Stimulated activated CD4-positive, alpha-beta T cell treated with anti-CD3 and anti-CD28 coated beads, Interleukin-15, amount 100 ng/mL, for 24 hours (primary cell): Measurements from ENCODE around the gene CACTIN.
"Not testable (repeated sequence)": the region's sequence is repeated elsewhere in the genome, so short reads cannot be mapped to it uniquely, and the experiment has no call there.

Experiments used
- DNase-seq: peaks from one replicate; pipeline ENCODE4 v3.0.0-alpha.2; 2020

The CACTIN gene

GRCh38 chr19:3661284-3662238 lies 35.0 kb upstream of the CACTIN start:
- DNase-seq: no peak

GRCh38 chr19:3660493-3661219 lies 34.1 kb upstream of the CACTIN start:
- no peak for DNase-seq

- no peak for DNase-seq
These were observed 33.1 kb upstream of the CACTIN start for GRCh38 chr19:3659746-3660112.

- no peak for DNase-seq
These were observed 32.5 kb upstream of the CACTIN start for GRCh38 chr19:3658870-3659745.

GRCh38 chr19:3658004-3658869 lies 31.6 kb upstream of the CACTIN start:
- no peak for DNase-seq

- no peak for DNase-seq
These were observed 30.8 kb upstream of the CACTIN start for GRCh38 chr19:3657395-3657769.

GRCh38 chr19:3656747-3657394 lies 30.3 kb upstream of the CACTIN start:
- DNase-seq: no peak

GRCh38 chr19:3656073-3656746 lies 29.6 kb upstream of the CACTIN start:
- DNase-seq: no peak

GRCh38 chr19:3655402-3656072 lies 28.9 kb upstream of the CACTIN start:
- no peak for DNase-seq

- no peak for DNase-seq
These were observed 27.4 kb upstream of the CACTIN start for GRCh38 chr19:3653865-3654513.

GRCh38 chr19:3653081-3653795 lies 26.6 kb upstream of the CACTIN start:
- no peak for DNase-seq

- DNase-seq: no peak
These were observed 25.8 kb upstream of the CACTIN start for GRCh38 chr19:3652422-3652821.

- no peak for DNase-seq
These were observed 25.1 kb upstream of the CACTIN start for GRCh38 chr19:3651684-3652083.

GRCh38 chr19:3649888-3650287 lies 23.3 kb upstream of the CACTIN start:
- DNase-seq: no peak

- no peak for DNase-seq
These were observed 21.7 kb upstream of the CACTIN start for GRCh38 chr19:3648037-3648905.

- not testable (repeated sequence) for DNase-seq
These were observed 20.5 kb upstream of the CACTIN start for GRCh38 chr19:3647102-3647501.

GRCh38 chr19:3646336-3647092 lies 19.9 kb upstream of the CACTIN start:
- no peak for DNase-seq
